GM18508 (cell line): ENCODE data around the gene GALNT4.

ENCODE experiments used
- ATAC-seq: cut with Tn5 transposase; IDR thresholded peaks from one replicate; pipeline ENCODE4 v1.9.1; 2021; ENCODE audit warnings: moderate number of reproducible peaks; ENCODE audit not compliant: insufficient read depth, unreplicated experiment

GALNT4 gene

GRCh38 chr12:89538897-89539296, 14.3 kb upstream of the GALNT4 start:
- ATAC-seq = no peak

DNA sequence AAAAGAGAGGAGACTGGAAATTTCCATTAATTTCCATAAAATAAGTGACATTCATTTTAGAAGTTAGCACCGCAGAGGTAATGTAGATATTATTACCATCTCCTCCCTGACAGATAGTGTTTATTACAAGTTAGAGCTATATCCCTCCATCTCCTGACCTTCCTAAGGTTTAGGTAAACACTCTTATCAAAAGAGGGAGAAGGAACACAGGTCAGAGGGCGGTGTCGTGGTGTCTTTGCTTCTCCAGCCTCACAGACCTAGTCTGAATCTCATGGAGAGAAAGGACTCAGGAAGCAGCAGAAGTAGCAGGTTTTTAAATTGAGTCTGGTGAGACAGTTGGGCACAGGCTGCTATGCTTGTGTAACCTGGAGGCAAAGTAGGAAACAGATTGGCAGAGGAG, 12.8 kb upstream of the GALNT4 start:
- no peak for ATAC-seq

GRCh38 chr12:89529738-89530137, 5.1 kb upstream of the GALNT4 start:
- ATAC-seq = peak; percentile 32

DNA sequence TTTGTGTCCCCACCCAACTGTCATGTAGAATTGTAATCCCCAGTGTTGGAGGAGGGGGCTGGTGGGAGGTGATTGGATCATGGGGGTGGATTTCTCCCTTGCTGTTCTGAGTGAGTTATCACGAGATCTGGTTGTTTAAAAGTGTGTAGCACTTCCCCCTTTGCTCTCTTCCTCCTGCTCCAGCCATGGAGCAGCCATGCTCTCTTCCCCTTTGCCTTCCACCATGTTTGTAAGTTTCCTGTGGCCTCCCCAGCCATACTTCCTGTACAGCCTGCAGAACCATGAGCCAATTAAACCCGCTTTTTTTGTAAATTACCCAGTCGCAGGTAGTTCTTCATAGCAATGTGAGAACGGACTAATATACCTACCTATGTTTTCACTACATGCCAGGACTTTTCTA, 3.8 kb upstream of the GALNT4 start:
- ATAC-seq = no peak

GRCh38 chr12:89525824-89526770, 1.5 kb upstream of the GALNT4 start, which contains the start of gene POC1B:
Gene POC1B (minus strand): TSS chr12:89526047. CDS start chr12:89525895, 152 bp downstream.
- peak; percentile 41 for ATAC-seq

- ATAC-seq = peak; percentile 16
Observed at GRCh38 chr12:89525305-89525823, 768 bp upstream of the GALNT4 start.

DNA sequence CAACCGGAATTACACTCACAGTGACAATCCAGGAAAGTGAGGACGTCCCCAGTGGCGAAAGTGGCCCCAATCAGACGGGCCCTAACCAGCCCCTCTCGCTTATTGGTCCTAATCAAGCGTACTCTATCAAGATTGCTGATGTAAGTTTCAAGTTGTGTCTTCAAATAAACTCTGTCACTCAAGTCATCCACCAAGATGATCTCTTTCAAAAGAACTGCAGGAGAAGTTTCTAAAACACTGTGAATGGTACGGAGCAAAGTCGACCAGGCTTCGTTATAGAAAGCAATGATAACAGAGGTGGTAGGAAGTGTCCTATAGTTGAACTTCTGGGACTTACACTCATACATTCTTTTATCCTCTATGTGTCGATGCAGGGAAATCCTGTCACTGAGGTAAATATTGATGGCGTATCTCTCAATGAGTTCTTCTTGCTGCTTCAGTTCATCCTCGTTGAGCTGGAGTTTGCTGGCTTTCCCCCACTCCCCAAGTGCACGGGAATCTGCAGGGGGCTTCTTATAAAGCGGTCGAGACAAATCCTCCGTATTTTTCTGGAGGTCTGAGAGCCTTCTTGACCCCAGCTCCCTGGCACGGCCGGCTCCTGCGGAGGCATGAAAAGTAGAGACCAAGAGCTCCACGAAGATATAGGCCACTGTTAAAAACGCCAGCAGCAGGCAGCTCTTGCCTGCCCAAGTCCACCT, 604 bp downstream of the GALNT4 start:
- no peak for ATAC-seq

DNA sequence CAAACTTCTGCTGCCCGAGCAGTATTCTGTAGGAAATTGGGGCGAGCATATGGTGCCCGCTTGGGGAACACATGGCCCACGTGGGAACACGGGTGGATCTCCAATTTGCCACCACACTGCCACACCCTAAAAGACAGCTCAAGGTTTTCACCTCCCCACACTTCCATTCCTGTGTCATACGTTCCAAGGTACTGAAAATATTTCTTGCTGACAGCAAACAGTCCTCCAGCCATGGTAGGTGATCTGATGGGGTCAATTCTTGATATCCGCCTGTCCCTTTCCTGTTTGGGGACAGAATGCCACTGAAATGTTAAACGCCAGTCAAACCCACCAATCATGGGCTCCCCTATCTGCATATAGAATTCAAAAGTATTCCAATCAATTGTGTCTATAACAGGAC, 1.2 kb downstream of the GALNT4 start:
- no peak for ATAC-seq

GRCh38 chr12:89521364-89522223, 3.0 kb downstream of the GALNT4 start:
- ATAC-seq = no peak

DNA sequence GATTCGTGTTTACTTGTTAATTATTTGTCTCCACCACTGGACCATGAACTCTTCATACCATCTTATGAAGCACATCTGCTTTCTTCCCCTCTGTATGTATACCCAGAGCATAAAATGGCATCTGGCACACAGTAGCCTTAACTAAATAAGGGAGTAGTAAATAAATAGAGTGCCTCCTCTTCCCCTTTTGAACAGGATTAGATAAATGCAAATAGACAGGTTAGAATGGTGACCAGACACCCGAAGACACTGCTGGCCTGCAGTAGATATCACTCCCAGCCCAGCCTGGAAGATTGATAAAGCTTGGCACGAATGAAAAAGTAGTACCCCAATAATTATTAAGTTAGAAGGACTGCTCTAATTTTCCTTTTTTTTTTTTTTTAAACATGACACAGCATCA, 6.9 kb downstream of the GALNT4 start:
- no peak for ATAC-seq

DNA sequence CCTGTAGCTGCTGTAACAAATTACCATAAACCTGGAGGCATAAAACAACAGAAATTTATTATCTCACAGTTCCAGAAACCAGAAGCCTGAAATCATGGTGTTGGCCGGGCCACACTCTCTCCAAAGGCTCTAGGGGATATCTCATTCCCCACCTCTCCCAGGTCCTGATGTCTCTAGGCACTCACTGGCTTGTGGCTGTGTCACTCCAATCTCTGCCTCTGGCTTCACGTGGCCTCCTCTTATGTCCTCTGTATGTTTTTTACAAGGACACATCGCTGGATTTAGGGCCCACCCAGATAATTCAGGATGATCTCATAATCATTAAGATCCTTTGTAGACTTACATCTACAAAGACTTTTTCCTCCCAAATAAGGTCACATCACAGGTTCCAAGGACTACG, 8.0 kb downstream of the GALNT4 start:
- no peak for ATAC-seq

GRCh38 chr12:89514751-89515150, 9.8 kb downstream of the GALNT4 start:
- ATAC-seq = peak; percentile 66

GRCh38 chr12:89513544-89513943, 11.1 kb downstream of the GALNT4 start:
- no peak for ATAC-seq

DNA sequence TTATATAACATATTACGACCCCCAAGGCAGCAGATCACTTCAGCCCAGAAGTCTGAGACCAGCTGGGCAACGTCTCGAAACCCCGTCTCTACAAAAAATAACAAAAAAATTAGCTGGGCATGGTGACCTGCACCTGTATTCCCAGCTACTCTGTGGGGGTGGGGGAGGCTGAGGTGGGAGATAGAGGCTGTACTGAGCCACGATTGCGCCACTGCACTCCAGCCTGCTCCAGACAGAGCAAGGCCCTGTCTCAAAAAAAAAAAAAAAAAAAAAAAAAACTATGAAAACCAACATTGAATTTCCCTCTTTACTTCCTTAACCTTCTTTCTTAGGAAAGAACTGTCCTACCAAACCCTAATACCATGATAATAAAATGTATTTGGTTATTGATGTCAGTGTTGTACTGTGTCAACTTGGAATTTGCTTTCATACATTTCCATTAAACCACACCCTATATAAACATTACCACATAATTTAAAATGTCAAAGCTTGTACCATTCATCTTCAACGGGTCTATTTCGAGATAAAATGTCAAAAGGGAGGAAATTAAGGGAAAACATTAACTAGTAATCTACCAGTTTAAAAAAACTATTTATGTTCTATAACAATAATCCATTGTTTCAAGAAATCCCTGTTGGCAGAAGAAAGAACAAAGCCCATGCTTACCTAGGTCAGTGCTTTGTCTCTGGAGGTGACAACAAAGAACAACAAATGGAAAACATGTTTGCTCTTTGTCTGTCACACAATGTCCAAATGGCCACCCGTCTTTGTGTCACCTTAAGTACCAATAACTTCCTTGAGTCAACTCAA, 17.4 kb downstream of the GALNT4 start:
- no peak for ATAC-seq

DNA sequence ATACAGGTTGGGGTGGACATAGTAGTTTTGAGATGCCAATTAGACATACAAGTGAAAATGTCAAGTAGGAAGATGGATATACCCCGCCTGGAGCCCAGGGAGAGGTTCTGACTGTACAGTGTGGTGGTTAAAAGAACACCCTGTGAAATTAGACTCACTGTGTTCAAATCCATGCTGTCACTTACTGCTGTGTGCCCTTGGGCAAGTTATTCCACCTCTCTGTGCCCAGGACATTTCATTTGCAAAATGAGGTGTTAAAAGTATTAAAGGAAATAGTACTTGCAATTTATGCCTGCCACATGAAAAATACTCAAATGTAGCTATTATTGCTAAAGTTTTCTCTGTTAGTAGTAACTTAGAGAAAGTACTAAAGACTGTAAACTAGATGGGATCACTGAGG, 18.5 kb downstream of the GALNT4 start:
- no peak for ATAC-seq

- no peak for ATAC-seq
Observed at GRCh38 chr12:89504560-89505346, 19.8 kb downstream of the GALNT4 start.

DNA sequence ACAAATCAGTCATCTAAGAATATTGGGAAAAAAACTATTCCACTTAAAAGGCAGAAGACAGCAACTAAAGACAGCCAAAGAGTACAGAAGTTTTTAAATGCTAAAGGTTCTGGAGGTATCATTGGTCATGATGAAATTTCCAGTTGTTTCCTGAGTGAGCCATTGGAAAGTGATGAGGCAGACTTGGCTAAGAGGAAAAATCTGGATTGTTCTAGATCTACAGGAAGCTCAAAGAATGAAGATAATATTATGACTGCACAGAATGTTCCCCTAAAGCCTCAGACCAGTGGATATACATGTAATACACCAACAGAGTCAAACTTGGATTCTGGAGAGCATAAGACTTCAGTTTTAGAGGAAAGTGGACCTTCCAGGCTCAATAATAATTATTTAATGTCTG, 22.8 kb downstream of the GALNT4 start:
- no peak for ATAC-seq

DNA sequence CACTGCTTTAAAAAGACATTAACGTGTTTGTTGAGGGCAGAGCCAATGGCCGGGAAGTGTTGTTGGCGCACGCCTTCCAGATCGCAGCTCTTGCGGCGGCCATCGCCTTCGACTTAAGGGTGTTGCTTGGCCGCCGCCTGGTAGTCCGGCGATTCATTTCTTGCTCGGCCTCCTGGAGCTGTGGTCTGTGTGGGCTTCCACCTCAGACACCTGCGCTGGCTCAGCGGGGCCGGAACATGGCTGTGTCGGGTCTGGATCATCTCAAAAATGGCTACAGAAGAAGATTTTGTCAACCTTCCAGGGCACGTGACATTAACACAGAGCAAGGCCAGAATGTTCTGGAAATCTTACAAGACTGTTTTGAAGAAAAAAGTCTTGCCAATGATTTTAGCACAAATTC, 24.7 kb downstream of the GALNT4 start:
- no peak for ATAC-seq

- ATAC-seq = no peak
Observed at GRCh38 chr12:89497467-89497866, 27.1 kb downstream of the GALNT4 start.
